Kidney (tissue), 14 donors: Measurements from ENCODE around the gene KIF22. TPM values are rescaled to one million over a fixed set of nuclear protein-coding genes. Genes with fewer than 3 reads are reported as not detected.

Experiments
- DNase-seq, 5 donors: peaks; one replicate each; pipeline ENCODE4 v3.0.0-alpha.2; 2013 to 2020
- FAIRE-seq: peaks from 2 replicates; lab custom pipeline; 2012; peaks lifted over from hg19 to GRCh38; lab: Jason Lieb, UNC
- H3K27ac ChIP-seq, 2 donors: one replicate each; pipeline ENCODE4 v1.7.0; 2013; ENCODE audit warnings: low read depth in 2 of 2, low read length in 2 of 2, inconsistent platforms in 1 of 2
- H3K27me3 ChIP-seq: one replicate; pipeline ENCODE4 v1.7.1; 2013; ENCODE audit warnings: low read length, inconsistent platforms; ENCODE audit not compliant: control insufficient read depth, insufficient read depth
- H3K36me3 ChIP-seq, 3 donors: one replicate each; pipeline versions ENCODE4 v1.7.0 to v1.7.1; 2013; ENCODE audit warnings: low read length in 3 of 3, control low read depth in 1 of 3, inconsistent platforms in 1 of 3; ENCODE audit not compliant: insufficient read depth in 3 of 3, control insufficient read depth in 2 of 3
- H3K4me1 ChIP-seq, 3 donors: one replicate each; pipeline versions ENCODE4 v1.7.0 to v1.7.1; 2013; ENCODE audit warnings: low read length in 3 of 3, inconsistent platforms in 1 of 3, low read depth in 1 of 3; ENCODE audit not compliant: control insufficient read depth in 2 of 3, insufficient read depth in 2 of 3
- H3K4me3 ChIP-seq, 3 donors: one replicate each; pipeline versions ENCODE4 v1.7.0 to v1.8.1; 2013; ENCODE audit warnings: low read length in 3 of 3, control low read depth in 1 of 3, inconsistent platforms in 1 of 3
- H3K9ac ChIP-seq, 3 donors: one replicate each; pipeline versions ENCODE4 v1.7.0 to v1.7.1; 2013; ENCODE audit warnings: low read length in 3 of 3, control low read depth in 1 of 3, inconsistent platforms in 1 of 3
- H3K9me3 ChIP-seq, 3 donors: one replicate each; pipeline versions ENCODE4 v1.7.0 to v1.7.1; 2013; ENCODE audit warnings: low read length in 3 of 3, control low read depth in 1 of 3, inconsistent platforms in 1 of 3; ENCODE audit not compliant: control insufficient read depth in 2 of 3, insufficient read depth in 1 of 3
- intact Hi-C: fragments of 100-400 bp; cut with DNase I; formaldehyde crosslinking; loops from one replicate; pipeline ENCODE4 v1.11.1; 2022
- polyA plus RNA-seq: library from polyadenylated mRNA; stranded (reverse); fragments of 350-450 nt; fragmentation: Illumina TruSeq; extraction: RNeasy Lipid Tissue Mini Kit (QIAGEN cat#74804); gene quantifications from one replicate; pipeline ENCODE4 v1.2.3, GENCODE V29; 2014; ENCODE audit warnings: low read depth, low replicate concordance; ENCODE audit not compliant: insufficient read depth
- total RNA-seq: library from RNA; stranded (reverse); fragmentation: NEBNext Ultra II Directional; extraction: Animal tissue kit (Norgen Biotek cat#: 25700); gene quantifications from one replicate; pipeline ENCODE4 v1.2.1, GENCODE V29; 2021
- TF ChIP-seq, protein P1 (sequence below): IDR thresholded peaks from 3 replicates; pipeline ENCODE4 v1.5.1; 2012; ENCODE audit warnings: mild to moderate bottlenecking, moderate library complexity, borderline replicate concordance; ENCODE audit not compliant: insufficient read depth; ENCODE audit errors: extremely low read depth
- donor health status: control.
- donor health status: control.
- donor health status: control.
- donor health status: control.
- donor health status: control.
- donor health status: DM: yes; HTN: yes; CAD: no.
- donor health status: Normal renal cell carcinoma (clear cell type).

Gene KIF22
- total and polyA plus RNA-seq, 2 donors from 2014 or later: 32.3 to 42.9 TPM

DNA sequence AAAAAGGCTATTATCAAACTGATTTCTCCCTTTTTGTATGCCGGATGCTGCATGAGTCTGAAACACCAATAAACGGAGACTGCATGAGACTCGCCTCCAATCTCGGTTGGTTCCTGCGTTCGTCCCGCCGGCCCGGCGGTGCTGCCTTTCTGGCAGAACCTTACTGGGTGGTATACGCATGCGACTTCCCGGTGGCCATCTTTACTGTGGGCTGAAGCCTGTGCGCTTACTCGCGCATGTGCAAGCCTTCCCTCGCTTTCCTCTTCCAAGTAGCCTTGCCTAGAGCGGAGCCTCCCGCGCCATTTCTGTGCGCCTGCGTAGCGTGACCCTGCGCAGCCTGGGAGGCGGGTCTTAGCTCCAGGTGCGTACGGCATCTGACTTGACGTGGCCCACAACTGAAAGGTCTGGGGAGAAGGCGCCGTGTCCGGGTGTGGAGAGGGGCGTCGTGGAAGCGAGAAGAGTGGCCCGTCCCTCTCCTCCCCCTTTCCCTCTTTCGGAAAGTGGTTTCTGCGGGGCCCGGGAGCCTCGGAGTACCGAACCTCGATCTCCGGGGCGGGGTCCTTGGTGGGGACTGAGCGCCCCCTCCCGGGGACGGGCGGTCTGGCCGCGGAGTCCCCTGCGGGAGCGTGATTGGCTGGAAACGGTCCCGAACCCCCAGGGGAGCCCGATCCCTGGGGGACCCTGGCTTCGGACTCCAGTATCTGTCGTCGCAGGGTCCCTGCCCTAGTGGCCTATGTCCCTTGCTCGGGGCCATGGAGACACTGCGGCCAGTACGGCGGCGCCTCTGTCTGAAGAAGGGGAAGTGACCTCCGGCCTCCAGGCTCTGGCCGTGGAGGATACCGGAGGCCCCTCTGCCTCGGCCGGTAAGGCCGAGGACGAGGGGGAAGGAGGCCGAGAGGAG, 25.5 kb downstream of the KIF22 start, which contains the start of gene PAGR1:
Gene PAGR1, plus strand, starts transcription at position 360 of the 901 bp plus-strand sequence. Its CDS starts 374 bp downstream, at position 734.
- Histone ChIP-seq H3K9me3 (no peaks in the 10 kb centered on the region), H3K4me1 (peaks cover 0 to 22% (median 14%) of the 10 kb centered on the region in 3 donors), H3K27ac (peak within 1 kb of the TSS; percentile 93 to 97), H3K9ac (peak within 1 kb of the TSS; percentile 76 to 86 (median 81)), H3K36me3 (peaks cover 0 to 5% (median 0%) of the 10 kb centered on the region in 3 donors), H3K4me3 (peak within 1 kb of the TSS; percentile 82 to 91 (median 85)), H3K27me3 (no peaks in the 10 kb centered on the region)
- intact Hi-C loops: no loop called here
- no peak for FAIRE-seq
- TF ChIP-seq, protein P1, sequence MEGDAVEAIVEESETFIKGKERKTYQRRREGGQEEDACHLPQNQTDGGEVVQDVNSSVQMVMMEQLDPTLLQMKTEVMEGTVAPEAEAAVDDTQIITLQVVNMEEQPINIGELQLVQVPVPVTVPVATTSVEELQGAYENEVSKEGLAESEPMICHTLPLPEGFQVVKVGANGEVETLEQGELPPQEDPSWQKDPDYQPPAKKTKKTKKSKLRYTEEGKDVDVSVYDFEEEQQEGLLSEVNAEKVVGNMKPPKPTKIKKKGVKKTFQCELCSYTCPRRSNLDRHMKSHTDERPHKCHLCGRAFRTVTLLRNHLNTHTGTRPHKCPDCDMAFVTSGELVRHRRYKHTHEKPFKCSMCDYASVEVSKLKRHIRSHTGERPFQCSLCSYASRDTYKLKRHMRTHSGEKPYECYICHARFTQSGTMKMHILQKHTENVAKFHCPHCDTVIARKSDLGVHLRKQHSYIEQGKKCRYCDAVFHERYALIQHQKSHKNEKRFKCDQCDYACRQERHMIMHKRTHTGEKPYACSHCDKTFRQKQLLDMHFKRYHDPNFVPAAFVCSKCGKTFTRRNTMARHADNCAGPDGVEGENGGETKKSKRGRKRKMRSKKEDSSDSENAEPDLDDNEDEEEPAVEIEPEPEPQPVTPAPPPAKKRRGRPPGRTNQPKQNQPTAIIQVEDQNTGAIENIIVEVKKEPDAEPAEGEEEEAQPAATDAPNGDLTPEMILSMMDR: peak; percentile 70
- DNase-seq: peak; percentile 99

DNA sequence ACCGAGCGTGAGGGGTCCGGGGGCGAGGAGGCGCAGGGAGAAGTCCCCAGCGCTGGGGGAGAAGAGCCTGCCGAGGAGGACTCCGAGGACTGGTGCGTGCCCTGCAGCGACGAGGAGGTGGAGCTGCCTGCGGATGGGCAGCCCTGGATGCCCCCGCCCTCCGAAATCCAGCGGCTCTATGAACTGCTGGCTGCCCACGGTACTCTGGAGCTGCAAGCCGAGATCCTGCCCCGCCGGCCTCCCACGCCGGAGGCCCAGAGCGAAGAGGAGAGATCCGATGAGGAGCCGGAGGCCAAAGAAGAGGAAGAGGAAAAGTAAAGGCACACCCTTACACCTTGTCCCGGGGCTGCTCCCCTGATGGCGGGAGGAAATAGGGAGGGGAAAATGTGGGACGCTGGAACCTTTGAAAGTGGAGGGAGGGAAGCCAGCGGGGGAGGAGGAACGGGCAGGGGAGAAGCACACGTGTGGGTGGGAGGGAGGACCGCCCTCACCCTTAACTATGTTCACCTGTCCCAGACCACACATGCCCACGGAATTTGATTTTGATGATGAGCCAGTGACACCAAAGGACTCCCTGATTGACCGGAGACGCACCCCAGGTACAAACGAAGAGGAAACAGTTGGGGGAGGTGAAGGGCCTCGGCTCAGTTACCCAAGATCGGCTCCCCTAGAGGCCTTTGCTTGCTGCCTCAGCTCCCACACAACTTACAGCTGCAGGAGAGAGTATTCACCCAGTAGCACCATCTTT, 26.3 kb downstream of the KIF22 start:
- Histone ChIP-seq H3K27me3 (no peaks in the 10 kb centered on the region), H3K27ac (peak overlapping the region; percentile 93 to 97), H3K4me1 (peaks cover 0 to 26% (median 14%) of the 10 kb centered on the region in 3 donors), H3K4me3 (peak overlapping the region; percentile 82 to 91 (median 85)), H3K9ac (peak overlapping the region; percentile 22 to 86 (median 74)), H3K36me3 (peaks cover 0 to 5% (median 0%) of the 10 kb centered on the region in 3 donors), H3K9me3 (no peaks in the 10 kb centered on the region)
- FAIRE-seq (no peak), DNase-seq (peak; percentile 72 to 93 (median 79))
- TF ChIP-seq, protein P1: no peak
- intact Hi-C loops: no loop called here

DNA sequence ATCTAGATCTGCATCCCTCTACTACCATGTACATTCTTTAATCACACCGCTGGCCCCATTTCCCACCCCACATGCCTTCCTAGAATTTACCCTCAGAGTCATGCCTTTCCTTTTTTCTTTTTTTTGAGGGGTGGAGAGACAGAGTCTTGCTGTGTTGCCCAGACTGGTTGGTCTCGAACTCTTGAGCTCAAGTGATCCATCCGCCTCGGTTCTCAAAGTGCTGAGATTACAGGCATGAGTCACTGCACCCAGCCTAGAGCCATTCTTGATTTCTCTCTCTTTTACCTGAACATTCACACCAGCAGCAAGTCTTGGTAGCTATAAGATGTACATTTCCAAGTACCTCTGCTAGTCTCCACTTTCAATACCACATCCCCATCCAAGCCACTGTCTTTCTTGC, 27.5 kb downstream of the KIF22 start:
- Histone ChIP-seq H3K4me3 (no peak overlapping the region), H3K9ac (no peak overlapping the region), H3K9me3 (no peaks in the 10 kb centered on the region), H3K27ac (no peak overlapping the region), H3K36me3 (peaks cover 0 to 5% (median 0%) of the 10 kb centered on the region in 3 donors), H3K27me3 (no peaks in the 10 kb centered on the region), H3K4me1 (peaks cover 0 to 27% (median 14%) of the 10 kb centered on the region in 3 donors)
- intact Hi-C loops: no loop called here
- FAIRE-seq (no peak), DNase-seq (no peak)
- TF ChIP-seq, protein P1: no peak
